NCI-H345 treated with DMSO at 0.1 percent for 48 hours (cell line): ENCODE results near the gene CCDC182.

Experiments used
- DNase-seq: peaks from one replicate; lab custom pipeline; 2025; ENCODE audit not compliant: unreplicated experiment; lab: John Stamatoyannopoulos, UW

Gene CCDC182

DNA sequence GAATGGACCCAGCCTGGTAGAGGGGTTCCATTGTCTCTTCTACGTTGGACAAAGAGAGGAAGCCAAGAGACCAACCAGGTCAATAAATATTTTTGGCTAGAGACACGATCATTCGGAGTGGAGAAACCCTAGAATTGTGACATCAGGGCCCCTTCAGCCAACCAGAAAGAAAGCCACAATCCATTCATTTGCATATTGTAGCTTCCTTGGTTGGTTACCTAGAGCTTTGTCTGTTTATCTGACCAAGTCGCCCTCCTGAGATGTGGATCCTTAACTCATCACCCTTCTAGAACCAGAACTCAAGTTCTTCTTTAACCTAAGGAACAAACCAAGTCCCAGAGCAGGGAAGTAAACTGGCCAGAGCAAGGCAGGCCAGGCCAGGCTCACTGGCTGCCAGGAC lies at the start of gene CCDC182:
TSS of gene CCDC182 (minus strand) at position 58 of the 400 bp plus-strand sequence. CDS start at position 31, 27 bp downstream.
- no peak for DNase-seq

DNA sequence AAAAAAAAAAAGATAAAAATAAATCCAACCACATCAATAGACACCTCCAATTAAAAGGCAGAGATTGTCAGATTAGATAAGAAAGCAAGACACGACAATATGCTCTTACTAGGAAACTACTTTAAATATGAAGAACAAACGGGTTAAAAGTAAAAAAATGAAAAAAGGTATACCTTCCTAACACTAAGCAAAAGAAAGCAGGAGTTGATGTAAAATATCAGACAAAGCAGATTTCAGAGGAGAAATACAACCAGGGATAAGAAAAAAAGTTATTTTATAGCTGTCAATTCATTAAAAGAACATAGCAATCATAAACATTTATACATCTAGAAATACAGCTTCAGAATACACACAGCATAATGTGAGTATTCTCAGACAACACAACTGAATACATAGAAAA lies 49.7 kb upstream of the CCDC182 start:
- no peak for DNase-seq

DNA sequence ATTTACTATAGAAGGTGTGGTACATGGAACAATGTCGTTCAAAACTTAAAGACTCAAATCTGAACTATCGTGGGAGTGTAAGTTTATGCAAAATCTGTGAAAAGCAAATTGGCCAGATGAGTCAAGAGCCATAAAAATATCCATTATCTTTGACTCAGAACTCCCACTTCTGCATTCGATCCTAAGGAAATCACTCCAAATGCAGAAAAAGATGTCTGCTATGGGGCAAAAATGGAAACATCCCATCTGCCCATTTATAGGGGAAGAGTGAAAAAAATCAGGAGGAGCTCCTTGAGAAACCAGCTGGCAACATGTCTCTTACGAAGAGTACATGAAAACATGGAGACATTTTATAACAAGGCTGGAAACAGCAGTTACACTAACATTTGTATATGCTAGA lies 43.6 kb upstream of the CCDC182 start:
- DNase-seq, result no peak

DNA sequence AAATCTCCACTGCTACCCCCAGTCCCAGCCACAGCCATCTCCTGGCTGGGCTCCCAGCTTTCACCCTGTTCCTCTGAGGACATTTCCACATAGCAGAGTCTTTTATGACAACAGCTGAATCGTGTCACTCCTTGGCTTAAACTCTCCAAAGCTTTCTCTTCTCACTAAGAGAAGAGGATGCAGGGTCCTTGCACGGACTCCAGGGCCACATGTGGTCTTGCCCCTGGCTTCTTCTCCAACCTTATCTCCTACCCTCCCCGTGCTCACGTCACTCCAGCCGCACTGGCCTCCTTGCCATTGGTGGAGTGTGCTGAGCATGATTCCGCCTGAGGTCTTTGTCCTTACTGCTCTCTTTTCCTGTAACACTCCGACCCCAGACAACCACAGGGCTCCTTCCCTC lies 39.9 kb upstream of the CCDC182 start:
- DNase-seq, result no peak

- DNase-seq, result no peak
Measured at GRCh38 chr17:57784226-57784895, 39.3 kb upstream of the CCDC182 start.

- peak; percentile 68 for DNase-seq
Measured at GRCh38 chr17:57783338-57783742, 38.2 kb upstream of the CCDC182 start.

DNA sequence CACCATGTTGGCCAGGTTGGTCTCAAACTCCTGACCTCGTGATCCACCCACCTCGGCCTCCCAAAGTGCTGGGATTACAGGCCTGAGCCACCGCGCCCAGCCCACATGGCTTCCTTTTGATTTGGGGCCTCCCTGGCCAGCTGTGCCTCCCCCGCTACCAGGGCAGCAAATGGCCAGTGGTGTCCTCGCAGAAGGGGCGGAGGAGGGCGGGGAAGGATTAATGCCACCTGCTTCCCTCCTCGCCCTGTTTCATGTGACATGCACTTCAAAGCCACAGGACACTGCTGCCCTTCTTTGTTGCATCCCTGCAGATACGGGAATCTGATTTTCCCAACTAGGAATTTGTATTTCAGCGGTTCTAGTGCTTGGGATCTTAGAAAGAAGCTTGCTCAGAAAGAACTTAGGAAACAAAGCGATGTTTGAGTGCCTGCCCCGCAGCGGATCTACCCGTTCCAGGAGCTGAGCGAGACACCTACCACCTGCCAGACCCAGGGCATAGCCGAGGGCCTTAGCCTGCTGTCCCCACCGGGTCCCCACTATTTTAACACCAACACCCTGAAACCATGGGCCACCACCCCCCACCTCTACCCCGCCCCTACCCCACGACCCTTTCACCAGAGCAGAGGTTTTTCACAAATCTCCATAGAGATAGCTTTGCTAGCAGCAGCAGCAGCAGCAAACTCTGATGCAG lies 37.7 kb upstream of the CCDC182 start:
- no peak for DNase-seq

GRCh38 chr17:57782062-57782490 lies 37.0 kb upstream of the CCDC182 start:
- no peak for DNase-seq

DNA sequence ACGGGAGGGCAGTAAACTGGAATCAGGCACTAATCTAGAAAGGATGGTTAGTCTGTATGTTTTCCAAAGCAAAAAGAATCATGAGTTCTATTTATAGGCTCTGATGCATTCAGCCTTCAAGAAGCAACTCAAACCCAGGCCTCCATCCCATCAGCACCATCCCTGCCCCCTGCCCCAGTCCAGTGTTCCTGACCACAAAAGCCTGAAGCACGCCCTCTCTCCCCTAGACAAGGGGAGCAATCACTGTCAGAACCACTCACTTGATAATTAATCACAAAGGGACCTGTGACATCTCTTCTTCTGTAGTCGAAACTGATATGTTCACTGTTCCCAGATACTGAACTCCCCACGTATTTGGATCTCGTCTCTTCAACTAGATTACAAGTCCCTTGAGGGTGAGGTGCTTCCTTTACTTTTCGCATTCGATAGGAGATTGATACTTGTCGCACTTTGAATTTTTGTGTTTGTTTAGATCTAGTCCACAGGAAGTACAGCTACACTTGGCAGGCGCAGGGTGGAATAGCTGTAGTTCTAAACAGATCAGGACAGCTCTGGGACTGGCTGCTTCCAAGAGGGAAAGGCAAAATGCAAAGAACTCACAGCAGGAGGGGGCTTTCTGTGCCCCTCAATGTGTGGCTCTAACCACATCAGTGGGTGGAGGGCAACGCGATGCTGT lies 36.4 kb upstream of the CCDC182 start:
- DNase-seq, result no peak

DNA sequence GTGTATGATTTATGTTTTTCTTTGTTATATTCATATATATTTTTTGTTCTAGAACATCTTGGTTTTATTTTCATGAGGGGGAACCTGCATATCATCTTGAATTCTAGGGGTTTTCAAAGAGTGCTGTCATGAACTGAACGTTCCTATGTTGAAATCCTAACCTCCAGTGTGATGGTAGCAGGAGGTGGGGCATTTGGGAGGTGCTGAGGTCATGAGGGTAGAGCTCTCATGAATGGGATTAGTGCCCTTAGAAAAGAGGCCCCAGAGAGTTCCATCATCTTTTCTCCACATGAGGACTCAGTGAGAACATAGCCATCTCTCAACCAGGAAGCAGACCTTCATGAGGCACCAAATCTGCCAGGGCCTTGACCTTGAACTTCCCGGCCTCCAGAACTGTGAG lies 34.6 kb upstream of the CCDC182 start:
- no peak for DNase-seq

DNA sequence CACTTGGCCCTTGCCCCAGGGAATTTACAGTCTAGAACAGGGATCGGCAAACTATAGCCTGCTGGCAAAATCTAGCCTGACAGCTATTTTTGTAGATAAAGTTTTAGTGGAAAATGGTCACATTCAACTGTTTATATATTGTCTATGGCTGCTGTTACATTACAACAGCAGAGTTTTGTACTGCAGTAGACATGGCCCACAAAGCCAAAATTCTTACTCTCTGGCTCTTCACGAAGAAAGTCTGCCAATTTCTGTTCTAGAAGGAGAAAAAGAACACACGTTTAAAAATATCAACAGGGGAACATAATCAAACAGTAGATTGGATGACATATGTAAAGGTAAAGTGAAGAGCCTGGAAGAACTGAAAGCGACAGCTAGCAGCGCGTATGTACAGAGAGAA lies 33.2 kb upstream of the CCDC182 start:
- DNase-seq, result no peak

DNA sequence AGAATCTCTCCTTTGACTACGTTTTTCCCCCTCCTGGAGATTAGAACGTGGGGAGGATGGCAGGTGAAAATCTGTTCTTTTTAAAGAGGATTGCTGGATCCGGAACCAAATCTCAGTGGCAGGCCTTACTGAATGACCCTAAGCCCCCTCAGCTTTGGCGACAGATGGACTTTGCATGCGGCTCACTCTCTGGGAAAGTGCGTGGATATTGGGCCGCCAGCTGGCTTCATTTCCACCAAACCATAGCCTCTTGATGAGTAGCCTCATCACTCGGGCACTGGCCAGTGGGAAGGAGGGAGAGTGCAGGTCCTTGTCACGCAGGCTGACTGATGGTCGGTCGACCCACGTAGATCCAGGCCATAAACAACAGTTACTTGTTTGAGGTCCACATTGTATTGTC lies 31.3 kb upstream of the CCDC182 start:
- DNase-seq, result no peak

DNA sequence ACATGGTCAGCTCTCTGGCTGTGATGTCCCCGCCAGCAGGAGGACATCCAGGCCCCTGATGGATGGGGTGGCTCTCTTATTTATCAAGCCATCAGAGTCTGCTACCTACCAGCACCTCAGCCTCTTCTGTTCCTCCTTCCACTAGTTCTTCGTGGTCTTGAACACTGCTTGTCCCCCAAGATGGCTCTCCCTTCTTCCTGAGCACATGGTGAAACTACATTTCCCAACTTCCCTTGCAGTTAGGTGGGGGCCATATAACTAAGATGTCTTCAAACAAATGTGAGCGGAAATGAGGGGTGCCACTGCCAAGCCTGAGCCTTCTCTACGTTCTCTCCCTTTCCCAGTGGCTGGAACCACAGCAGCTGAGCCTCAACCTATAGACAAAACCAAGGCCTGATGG lies 29.8 kb upstream of the CCDC182 start:
- DNase-seq, result no peak

DNA sequence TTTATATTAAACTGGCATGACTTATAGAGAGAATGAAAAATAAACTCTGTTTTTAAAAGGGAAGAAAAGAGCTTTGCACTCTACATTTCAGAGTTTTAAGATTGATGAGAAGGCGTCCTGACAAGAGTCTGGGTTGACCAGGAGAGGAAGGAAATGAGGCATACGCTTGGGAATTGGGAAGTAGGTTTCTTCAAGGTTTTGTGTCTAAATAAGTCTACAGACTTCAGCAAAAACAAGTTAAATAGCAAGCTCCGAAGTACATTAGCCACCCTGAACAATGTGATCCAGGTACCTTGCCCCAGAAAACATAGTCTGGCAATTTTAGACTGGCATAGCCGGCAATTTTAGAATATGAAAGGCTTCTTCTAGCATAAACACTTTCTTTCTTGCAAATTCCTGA lies 28.5 kb upstream of the CCDC182 start:
- DNase-seq, result no peak

DNA sequence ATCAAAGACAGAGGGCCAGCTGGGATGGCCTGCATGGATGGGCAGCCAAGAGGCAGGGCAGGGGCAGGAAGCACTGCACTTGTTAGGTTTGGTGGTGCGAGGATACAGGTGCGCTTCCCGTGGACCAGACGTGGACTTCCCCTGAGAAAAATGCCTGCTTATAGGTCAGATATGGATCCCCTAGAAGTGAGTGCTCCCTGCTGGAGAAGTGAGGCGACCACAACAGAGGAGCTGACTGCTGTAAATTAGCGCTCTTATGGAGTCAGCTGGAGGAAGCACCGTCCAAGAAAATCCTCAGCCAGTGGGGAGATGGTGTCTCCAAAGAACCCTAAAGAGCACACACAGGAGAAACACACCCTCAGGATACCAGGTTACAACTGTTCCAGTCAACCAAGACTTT lies 27.7 kb upstream of the CCDC182 start:
- DNase-seq, result no peak

GRCh38 chr17:57767561-57767960 lies 22.5 kb upstream of the CCDC182 start:
- DNase-seq, result no peak

DNA sequence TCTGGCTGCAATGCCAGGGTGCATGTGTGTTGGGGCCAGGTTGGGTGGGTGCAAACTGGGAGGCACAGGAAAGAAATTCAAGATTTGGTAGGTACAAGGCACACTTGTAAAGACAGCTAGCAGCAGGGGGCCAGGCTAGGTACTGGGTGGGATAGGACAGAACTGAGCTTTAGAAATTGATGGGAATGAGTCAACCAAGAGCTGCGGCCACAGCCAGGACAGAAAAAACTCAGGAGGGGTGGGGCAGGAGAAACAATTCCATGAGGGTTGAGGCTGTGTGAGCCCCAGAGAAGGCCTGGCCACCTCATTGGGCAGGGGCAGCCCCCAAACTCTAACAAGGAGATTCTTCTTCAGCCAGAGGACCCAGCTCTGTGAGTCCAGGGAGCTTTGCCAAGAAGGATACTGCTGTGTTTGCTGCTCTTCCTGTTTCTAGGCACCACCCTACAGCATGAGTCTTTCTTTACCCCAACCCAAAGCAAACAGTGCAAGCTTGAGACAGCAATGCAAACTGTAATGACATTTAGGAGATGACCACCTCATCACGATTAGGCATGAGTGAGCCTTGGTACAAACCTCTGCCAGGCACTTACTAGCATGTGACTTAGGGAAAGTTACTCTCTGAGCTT lies 21.3 kb upstream of the CCDC182 start:
- no peak for DNase-seq

GRCh38 chr17:57762452-57763395 lies 17.6 kb upstream of the CCDC182 start:
- DNase-seq, result no peak

- no peak for DNase-seq
Measured at GRCh38 chr17:57761887-57762286, 16.8 kb upstream of the CCDC182 start.

DNA sequence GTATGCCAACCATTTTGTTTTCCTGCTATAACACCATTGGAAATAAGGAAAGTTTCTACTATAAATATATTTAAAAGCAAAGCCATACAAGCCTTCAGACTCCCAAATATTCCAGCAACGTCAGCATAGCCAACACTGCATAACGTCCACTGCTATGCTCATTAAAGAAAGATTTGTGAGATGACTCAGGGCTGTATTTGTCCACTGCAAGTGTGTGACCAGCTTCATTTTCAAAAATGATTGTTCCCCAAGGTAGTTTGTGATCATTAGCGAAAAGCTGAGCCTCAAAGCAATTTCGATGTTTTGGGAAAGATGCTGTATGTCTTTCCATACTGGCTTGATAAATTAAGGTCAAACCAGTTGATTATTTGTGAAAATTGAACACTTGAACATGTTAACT lies 14.9 kb upstream of the CCDC182 start:
- no peak for DNase-seq

GRCh38 chr17:57758654-57759053 lies 13.6 kb upstream of the CCDC182 start:
- DNase-seq, result no peak
